ENCODE results near the gene BNIP5.

BNIP5 gene

DNA sequence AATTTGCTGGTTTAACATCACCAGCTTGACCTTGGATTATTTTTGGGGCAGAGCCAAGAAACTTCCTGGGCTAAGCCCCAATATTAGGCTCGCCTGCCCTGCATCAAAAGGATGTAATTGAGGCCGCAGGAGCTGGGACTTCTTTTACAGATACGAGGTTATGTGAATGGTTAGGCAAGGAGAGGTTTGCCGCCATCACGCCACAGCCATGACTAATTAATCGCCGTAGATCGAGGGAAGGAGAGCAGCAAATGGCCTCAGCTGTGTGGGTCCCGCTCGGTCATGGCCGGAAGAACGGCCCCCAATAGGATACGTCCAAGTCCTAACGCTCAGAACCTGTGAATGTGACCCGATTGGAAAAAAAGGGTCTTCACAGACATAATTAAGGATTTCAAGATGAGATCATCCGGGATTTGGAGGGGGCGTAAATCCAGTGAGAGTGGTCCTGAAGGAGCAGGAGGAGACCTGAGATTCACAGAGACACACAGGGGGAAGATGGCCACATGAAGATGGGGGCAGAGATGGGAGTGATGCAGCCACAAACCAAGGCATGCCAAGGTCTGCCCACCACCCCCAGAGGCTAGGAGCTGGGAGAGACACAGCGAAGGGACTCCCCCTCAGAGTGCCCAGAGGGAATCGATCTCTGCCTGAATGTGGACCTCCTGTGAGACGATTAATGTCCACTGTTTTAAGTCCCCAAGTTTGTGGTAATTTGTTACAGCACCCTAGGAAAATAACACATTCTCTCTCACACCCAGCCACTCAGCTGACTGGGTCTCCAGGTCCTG, 10.0 kb upstream of the BNIP5 start:
- Histone ChIP-seq H3K27me3 (ENCODE audit: control insufficient read depth, insufficient read depth, low read length) (no peaks in the 10 kb centered on the region), H3K27ac (no peak overlapping the region), H3K36me3 (ENCODE audit: control insufficient read depth, insufficient read depth, low read length) (no peaks in the 10 kb centered on the region), H3K4me2 (ENCODE audit: low read length) (no peak overlapping the region), H3K79me2 (no peaks in the 10 kb centered on the region), H3K9me3 (ENCODE audit: control insufficient read depth, low read length) (no peaks in the 10 kb centered on the region), H2AFZ (no peak overlapping the region), H3K4me3 (ENCODE audit: low read depth, low read length) (no peak overlapping the region), H3K4me1 (no peaks in the 10 kb centered on the region), H3K9ac (no peak overlapping the region)
- TF ChIP-seq, protein P1, sequence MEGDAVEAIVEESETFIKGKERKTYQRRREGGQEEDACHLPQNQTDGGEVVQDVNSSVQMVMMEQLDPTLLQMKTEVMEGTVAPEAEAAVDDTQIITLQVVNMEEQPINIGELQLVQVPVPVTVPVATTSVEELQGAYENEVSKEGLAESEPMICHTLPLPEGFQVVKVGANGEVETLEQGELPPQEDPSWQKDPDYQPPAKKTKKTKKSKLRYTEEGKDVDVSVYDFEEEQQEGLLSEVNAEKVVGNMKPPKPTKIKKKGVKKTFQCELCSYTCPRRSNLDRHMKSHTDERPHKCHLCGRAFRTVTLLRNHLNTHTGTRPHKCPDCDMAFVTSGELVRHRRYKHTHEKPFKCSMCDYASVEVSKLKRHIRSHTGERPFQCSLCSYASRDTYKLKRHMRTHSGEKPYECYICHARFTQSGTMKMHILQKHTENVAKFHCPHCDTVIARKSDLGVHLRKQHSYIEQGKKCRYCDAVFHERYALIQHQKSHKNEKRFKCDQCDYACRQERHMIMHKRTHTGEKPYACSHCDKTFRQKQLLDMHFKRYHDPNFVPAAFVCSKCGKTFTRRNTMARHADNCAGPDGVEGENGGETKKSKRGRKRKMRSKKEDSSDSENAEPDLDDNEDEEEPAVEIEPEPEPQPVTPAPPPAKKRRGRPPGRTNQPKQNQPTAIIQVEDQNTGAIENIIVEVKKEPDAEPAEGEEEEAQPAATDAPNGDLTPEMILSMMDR (IDR thresholded peaks at IDR 0.05): no peak

DNA sequence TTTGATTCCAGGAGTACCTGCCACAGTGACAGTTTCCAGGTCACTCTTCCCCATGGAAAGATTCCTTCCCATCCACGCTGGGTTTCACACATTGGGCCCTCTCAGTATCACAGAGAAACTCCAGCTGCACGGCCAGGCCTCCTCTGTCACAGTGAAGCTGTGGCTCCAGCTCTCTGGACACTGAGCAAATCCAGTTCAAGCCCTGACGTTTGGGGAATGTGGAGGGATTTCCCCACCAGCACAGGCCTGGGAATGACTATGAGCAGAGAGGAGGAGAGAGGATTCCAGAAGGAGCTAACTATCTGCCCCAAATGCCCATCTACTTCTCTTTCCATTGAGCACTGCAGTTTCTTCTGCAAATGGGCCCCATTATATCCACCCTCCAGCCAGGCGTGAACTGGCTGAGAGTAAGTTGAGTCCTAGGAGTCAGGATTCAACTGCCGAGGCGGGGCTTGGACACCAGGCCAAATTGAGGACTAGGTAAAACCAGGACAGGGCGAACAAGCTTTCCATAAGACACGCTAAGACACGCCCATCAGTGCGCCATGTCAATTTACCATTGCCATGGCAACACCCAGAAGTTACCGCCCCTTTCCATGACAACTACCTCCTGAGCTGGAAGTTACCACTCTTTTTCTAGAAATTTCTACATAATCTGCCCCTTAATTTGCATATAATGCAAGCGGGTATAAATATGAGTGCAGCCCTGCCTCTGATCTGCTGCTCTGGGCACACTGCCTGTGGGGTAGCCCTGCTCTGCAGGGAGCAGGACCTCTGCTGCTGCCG, 9.2 kb upstream of the BNIP5 start:
- Histone ChIP-seq H3K9me3 (ENCODE audit: control insufficient read depth, low read length) (no peaks in the 10 kb centered on the region), H3K27me3 (ENCODE audit: control insufficient read depth, insufficient read depth, low read length) (no peaks in the 10 kb centered on the region), H2AFZ (no peak overlapping the region), H3K4me1 (no peaks in the 10 kb centered on the region), H3K27ac (no peak overlapping the region), H3K79me2 (no peaks in the 10 kb centered on the region), H3K9ac (no peak overlapping the region), H3K4me3 (ENCODE audit: low read depth, low read length) (no peak overlapping the region), H3K4me2 (ENCODE audit: low read length) (no peak overlapping the region), H3K36me3 (ENCODE audit: control insufficient read depth, insufficient read depth, low read length) (no peaks in the 10 kb centered on the region)
- TF ChIP-seq, protein P1 (IDR thresholded peaks at IDR 0.05): no peak

DNA sequence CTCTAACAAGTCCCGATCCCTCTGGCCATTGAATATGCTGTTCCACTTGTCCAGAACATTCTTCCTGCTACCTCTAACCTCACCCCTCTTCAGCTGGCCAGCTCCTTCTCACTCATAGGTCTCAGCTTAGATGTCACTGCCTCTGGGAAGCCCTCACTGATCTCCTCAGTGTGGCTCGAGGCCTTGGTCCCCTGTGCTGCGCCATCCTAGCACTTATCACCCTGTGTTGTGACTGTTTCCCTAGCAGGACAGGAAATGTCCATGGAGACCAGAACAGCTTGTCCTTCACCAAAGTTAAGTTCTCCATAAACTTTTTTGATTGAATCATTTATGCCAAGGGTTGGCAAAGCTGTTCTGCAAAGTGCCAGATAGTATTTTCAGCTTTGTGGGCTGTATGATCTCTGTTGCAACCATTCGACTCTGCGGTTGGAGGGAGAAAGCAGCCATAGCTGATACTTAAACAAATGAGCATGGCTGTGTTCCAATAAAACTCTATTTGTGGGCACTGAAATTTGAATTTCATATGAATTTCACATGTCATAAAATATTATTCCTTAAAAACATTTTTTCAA, 6.5 kb upstream of the BNIP5 start:
- Histone ChIP-seq H3K27me3 (ENCODE audit: control insufficient read depth, insufficient read depth, low read length) (no peaks in the 10 kb centered on the region), H3K27ac (no peak overlapping the region), H3K36me3 (ENCODE audit: control insufficient read depth, insufficient read depth, low read length) (no peaks in the 10 kb centered on the region), H3K4me2 (ENCODE audit: low read length) (no peak overlapping the region), H2AFZ (no peak overlapping the region), H3K9me3 (ENCODE audit: control insufficient read depth, low read length) (no peaks in the 10 kb centered on the region), H3K79me2 (no peaks in the 10 kb centered on the region), H3K4me3 (ENCODE audit: low read depth, low read length) (no peak overlapping the region), H3K4me1 (peaks cover 3% of the 10 kb centered on the region), H3K9ac (no peak overlapping the region)
- TF ChIP-seq, protein P1 (IDR thresholded peaks at IDR 0.05): no peak

DNA sequence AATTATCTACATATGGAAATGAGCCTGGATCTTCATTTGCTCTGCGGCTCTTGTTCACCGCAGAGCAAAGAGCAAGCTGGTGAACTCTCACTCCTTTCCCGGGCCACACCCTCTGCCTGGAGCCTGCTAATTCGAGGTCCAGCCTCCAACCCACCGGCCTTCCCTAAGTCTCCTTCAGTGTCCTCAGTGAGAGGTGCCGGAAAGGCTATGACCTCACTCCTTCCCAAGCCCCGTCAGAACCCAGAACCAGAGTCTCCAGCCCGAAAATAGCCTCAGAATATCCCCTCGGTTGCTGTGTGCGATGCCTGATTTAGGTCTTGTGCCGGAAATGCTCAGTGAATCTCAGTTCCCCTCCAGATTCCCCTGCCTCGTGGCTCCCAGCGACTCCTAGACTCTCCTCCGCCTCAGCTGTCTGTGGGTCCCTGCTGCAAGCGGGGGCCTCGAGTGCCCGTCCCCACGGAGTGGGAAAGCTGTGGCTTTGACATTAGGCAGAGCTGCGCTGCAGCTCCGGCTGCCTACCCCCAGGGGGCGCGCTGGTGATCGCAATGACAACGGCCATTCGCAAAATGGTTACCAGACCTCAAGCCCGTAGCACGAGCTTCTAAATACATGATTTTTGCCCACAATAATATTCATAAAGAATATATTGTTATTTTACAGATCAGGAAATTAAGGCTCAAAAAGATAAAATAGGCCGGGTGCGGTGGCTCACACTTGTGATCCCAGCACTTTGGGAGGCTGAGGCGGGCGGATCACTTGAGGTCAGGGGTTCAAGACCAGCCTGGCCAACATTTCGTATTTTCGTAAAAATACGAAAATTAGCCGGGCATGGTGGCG, 4.1 kb upstream of the BNIP5 start:
- TF ChIP-seq, protein P1 (IDR thresholded peaks at IDR 0.05): peak; percentile 97
- H3K4me2 ChIP-seq (ENCODE audit: low read length): peak overlapping the region; percentile 49
- H2AFZ ChIP-seq: peak overlapping the region; percentile 88
- no peak overlapping the region for H3K9ac ChIP-seq
- no peak overlapping the region for H3K4me3 ChIP-seq (ENCODE audit: low read depth, low read length)
- no peaks in the 10 kb centered on the region for H3K9me3 ChIP-seq (ENCODE audit: control insufficient read depth, low read length)
- no peaks in the 10 kb centered on the region for H3K27me3 ChIP-seq (ENCODE audit: control insufficient read depth, insufficient read depth, low read length)
- H3K79me2 ChIP-seq: no peaks in the 10 kb centered on the region
- no peak overlapping the region for H3K27ac ChIP-seq
- peaks cover 3% of the 10 kb centered on the region for H3K4me1 ChIP-seq
- H3K36me3 ChIP-seq (ENCODE audit: control insufficient read depth, insufficient read depth, low read length): no peaks in the 10 kb centered on the region

Data from parathyroid adenoma (tissue), 2 donors.